DMS79 (cell line): ENCODE results near the gene PAMR1.

Experiments used
- DNase-seq: peaks from one replicate; lab custom pipeline; 2025; lab: John Stamatoyannopoulos, UW

Gene PAMR1

GRCh38 chr11:35402751-35403660, 122.4 kb downstream of the PAMR1 start:
- no peak for DNase-seq

GRCh38 chr11:35398881-35399280, 126.5 kb downstream of the PAMR1 start:
- DNase-seq: no peak

- DNase-seq: no peak
Observed at GRCh38 chr11:35394941-35395340, 130.5 kb downstream of the PAMR1 start.

- peak; percentile 65 for DNase-seq
Observed at GRCh38 chr11:35393098-35393497, 132.3 kb downstream of the PAMR1 start.

- DNase-seq: peak; percentile 73
Observed at GRCh38 chr11:35391922-35392688, 133.3 kb downstream of the PAMR1 start.

- peak; percentile 69 for DNase-seq
Observed at GRCh38 chr11:35390737-35391682, 134.4 kb downstream of the PAMR1 start.

- peak; percentile 2 for DNase-seq
Observed at GRCh38 chr11:35389897-35390465, 135.4 kb downstream of the PAMR1 start.

GRCh38 chr11:35389112-35389511, 136.3 kb downstream of the PAMR1 start:
- no peak for DNase-seq

GRCh38 chr11:35388061-35388460, 137.4 kb downstream of the PAMR1 start:
- DNase-seq: no peak

GRCh38 chr11:35387111-35387982, 138.1 kb downstream of the PAMR1 start:
- no peak for DNase-seq

- DNase-seq: no peak
Observed at GRCh38 chr11:35383953-35384352, 141.5 kb downstream of the PAMR1 start.
